ENCODE measurements around the gene KCTD1.
"Not testable (repeated sequence)": the region's sequence is repeated elsewhere in the genome, so short reads cannot be mapped to it uniquely, and the experiment has no call there.

Gene KCTD1

DNA sequence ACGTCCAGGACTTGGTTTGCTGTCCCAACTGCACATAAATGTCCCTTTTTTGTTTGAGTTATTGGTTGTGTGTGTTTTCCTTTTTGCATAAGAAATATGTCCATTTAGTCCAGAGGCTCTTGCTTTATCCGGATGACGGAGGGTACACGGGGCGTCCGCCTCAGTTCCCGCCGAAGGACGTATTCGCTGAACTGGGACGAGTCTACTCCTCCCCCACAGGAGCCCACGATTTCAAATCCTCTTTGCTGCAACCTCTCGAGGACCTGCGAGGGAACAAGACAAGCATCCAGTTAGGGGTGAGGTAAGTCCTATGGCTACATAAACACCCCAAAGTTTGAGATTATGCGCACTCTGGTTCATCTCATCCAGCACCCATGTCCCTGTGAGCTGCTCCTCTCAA, 92.7 kb downstream of the KCTD1 start:
- no peak for DNase-seq

GRCh38 chr18:26454616-26455015, 93.7 kb downstream of the KCTD1 start:
- DNase-seq, result no peak

- no peak for DNase-seq
These were observed 94.2 kb downstream of the KCTD1 start for GRCh38 chr18:26454192-26454591.

- DNase-seq, result no peak
These were observed 94.9 kb downstream of the KCTD1 start for GRCh38 chr18:26453386-26453901.

GRCh38 chr18:26450989-26451682, 97.2 kb downstream of the KCTD1 start:
- DNase-seq, result no peak

DNA sequence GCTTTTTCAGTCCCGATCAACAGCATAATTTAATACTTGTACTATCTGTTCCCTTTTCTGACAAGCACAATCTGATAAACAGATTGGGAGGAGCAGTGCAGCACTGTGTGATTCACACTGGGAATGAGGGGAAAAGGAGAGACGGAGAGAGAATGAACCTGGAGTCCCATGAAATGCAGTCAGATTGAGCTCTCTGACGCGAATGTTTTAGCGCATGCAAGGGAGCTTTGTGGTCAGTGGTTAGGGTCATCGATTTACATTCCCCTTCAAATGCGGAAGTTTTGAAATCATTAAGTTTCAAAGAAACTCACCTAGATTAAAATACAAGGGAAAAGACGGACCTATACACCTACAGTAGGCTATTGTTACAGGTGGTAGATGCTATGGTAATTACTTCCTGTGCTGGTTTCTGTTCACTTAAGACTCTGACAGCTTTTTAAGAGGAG, 99.6 kb downstream of the KCTD1 start:
- DNase-seq, result no peak

DNA sequence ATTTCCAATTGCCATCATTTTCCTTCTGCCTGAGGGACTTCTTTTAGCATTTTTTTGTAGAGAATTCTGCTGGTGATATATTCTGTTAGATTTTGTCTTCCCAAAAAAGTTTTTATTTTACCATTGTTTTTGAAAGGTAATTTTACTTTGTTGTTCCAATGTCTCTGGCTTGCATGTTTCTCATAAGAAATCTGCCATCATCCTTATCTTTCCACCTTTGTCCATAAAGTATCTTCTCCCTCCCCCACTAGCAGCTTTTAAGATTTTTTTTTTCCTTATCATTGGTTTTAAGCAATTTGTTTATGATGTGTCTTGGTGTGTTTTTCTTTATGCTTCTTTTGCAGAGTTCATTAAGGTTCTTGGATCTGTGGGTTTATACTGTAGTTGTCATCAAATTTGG, 104.5 kb downstream of the KCTD1 start:
- DNase-seq, result no peak

DNA sequence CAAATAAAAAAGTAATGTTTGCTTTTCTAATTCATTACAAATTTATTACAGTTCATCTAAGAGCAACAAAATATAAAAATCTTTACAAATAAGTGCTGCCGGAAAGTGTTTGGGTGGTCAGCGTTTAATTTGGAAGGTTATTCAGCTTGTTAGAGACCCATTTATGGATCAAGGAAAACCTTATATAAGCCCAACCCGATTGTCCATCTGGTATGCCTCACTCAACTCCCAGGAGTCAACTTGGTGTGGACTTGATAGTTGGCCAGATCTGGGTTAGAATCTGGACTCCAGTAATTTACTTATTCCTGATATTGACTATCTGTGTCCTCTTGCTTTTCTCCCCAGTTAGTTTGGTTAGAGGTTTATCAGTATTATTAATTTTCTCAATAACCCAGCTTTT, 106.2 kb downstream of the KCTD1 start:
- DNase-seq, result no peak

DNA sequence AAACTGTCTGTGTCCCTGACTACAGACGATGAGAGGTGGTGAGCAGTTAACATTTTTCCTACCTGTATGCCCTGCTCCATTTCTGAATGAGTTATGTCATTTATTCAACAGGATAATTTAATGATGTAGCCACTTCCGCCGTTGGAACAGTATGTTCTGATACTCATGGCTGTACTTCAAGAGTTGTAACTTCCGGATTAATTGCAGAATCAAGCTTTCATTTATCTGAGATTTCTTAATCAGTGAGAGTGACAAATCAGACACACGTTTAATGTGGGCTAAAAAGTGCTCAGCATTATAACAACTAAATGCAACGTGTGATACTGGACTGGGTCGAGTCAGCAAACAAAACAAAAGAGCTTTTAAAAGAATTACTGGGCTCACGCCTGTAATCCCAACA, 107.7 kb downstream of the KCTD1 start:
- no peak for DNase-seq

DNA sequence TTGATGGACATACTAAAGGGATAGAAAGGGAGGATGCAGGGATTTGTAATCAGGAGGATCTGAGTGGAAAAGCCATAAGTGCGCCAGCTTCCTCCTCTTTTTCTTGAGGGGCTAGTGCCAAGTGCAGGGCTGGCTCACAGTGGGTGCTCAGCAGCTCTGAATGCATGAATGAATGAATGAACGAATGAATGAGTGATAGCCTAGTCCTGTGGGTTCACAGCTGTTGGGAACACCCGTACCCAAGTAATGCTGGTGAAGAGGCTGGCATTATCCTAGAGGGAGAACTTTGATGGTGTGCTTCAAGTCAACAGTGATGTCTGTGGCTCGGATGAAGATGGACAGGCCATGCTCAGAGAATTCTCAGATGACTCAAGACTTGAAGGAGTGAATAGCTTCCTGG, 108.8 kb downstream of the KCTD1 start:
- no peak for DNase-seq

DNA sequence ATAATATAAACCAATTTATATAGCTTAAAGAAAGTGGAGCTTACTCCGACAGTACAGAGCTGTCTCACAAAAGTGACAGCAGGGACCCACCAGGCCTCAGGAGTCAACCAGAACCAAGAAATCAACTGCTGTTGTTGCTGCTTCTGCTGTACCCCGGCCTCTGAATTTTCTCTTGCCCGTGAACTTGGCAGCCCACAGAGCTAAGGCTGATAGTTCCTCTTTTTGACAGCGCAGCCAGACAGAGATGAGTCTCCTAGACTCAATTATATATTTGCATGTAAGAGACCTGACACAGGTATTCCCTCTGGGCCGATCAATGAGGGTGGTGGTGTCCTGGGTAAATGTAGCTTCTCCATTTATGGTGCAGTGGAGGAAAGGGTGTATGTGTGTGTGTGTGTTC, 109.4 kb downstream of the KCTD1 start:
- DNase-seq, result peak in 1 of 2 donors; percentile 3

DNA sequence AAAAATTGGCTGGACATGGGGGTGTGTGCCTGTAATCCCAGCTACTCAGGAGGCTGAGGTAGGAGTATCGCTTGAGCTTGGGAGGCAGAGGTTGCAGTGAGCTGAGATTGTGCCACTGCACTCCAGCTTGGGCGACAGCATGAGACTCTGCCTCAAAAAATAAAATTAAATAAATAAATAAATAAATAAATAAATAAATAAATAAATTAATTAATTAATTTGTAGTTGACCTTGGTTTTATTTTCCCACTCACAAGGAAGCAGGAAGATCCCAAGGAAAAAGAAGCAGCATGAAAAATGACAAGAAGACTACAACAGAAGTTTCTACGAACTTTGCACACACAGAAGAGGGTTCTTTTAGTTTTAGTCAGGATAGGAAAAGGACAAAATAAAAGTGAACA, 110.7 kb downstream of the KCTD1 start:
- DNase-seq, result not testable (repeated sequence)

DNA sequence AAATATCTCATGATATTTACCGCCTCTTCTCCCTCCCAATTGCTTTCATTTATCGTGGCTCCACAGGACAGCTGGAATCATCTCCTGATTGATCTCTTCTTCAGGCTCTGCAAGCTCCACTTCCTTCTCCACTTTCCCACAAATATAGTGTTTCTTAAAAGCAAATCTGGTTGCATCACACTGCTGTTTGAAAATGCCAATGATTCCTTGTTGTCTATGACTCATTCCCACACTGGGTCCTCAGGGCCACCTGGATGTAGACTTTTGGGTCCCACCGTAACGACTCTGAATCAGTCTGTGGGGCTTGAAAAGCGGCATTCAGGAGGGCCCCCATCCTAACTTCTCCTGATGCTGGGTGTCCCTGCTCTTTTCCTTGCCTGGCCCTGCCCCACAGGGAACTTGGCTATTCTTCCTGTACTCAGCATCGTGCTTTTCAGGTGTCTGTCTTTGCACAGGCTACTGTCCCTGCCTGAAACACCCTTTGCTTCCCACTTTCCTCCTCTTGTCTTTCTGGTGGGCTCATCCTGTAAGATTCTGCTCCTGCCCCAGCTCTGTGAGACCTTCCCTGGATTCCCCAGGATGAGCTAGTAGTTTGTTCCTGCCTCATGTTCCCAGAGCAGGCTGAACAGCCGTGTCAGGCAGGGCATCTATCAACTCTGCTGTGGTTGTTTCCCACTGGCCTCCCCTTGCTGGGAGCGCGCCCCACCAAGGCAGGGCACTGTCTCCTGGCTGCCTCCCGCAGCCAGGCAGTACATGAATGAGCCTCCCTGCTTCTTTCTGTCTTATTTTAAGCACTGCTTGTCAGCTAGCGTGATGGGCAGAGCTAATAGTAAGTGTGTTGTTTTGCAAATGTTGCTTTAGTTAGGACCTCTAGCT, 111.9 kb downstream of the KCTD1 start:
- no peak for DNase-seq

- DNase-seq, result no peak
These were observed 112.8 kb downstream of the KCTD1 start for GRCh38 chr18:26435415-26436095.

DNA sequence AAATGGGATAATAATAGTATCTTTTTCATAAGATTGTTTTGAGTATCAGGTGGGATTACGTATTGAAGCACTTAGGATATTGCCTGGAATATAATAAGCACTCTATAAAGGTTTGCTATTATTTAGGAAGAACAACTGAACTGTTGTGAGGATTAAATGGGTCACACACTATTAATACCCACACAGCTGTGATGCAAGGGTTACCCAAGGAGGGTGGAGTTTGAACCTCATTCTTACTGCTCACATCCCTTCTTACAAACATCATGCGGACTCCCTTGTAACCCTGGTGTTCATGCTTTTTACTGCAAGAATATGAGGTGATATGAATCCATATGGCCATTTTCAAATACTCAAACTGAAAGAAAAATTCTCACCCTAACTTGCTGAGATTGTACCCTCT, 113.5 kb downstream of the KCTD1 start:
- no peak for DNase-seq

DNA sequence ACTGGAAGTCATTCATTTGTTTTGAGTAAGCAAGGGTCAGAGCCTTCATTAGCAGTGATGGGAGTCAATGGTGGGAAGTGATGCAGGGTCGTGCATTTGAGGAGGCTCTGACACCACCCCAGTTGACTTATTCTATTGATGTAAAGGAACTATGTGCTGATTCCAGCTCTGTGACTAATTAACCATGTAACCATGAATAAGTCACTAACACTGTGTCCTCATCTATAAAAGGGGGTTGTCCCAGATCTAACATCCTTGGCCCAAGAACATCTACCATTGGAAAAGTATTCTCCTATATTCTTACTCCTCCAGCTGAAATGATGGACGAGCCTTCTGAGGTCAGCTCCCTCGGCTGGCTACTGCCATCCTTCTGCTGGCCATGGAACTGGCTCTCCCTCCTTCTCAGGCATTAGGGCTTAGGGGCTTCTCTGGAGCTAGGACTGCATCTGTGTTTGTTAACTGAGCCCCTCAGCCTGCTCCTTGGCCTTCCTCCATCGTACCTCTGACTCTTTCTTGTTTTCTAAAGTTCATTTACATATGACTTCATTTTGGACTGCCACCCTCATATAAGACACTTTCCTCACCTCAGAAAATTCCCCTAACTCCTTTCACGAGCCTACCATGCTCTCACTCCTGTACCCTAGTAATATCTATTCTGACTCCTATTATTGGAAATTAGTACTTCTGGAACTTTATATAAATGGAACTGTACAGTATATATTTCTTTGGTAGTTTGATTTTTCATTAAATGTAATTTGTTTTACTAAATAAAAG, 115.5 kb downstream of the KCTD1 start:
- DNase-seq, result no peak

DNA sequence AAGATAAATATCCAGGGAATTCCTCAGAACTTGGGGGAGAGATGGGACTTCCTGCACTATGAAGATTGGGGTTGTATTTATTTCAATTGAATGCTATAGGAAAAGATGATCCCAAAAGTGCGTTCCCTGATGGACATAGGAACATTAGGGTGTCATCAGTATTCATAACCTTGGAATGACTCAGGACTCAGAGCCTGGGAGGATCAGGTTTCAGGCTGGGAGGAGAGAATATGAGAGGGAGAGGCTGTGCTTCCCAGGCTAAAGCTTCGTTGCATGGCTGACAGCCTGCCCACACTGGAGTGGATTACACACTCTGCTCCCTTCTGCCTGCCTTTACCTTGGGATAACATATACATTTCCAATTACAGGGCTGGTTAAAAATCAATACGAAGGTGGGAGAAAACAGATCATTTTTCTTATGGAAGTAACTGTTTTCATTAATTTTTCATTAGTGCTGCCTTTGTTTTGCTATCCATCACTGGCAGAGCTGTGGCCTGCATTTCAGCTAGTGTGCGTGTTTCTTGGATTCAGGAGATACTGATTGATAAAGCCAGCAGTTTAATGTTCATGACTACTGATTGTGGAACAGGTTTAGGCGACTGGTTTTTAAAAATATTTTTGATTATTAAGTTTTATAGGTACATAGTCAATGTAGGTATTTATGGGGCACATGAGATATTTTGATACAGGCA, 118.7 kb downstream of the KCTD1 start:
- no peak for DNase-seq

DNA sequence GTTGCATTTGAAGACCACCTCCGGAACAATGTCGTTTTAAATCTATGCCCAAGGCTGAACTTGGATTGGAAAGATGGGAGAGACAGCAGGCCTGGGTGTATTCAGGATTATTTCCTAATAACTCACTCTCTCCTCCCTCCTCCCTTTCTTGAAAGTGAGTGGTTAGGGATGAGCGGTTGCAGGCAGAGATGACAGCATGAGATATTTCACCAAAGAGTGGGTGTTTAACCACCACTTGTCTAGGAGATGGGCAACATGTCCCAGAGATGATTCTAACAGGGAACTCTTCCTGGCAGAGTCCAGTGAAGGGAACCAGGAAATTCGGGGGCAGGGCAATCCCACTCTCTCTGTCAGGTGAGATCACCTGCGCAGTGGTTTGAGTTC, 123.2 kb downstream of the KCTD1 start:
- no peak for DNase-seq

DNA sequence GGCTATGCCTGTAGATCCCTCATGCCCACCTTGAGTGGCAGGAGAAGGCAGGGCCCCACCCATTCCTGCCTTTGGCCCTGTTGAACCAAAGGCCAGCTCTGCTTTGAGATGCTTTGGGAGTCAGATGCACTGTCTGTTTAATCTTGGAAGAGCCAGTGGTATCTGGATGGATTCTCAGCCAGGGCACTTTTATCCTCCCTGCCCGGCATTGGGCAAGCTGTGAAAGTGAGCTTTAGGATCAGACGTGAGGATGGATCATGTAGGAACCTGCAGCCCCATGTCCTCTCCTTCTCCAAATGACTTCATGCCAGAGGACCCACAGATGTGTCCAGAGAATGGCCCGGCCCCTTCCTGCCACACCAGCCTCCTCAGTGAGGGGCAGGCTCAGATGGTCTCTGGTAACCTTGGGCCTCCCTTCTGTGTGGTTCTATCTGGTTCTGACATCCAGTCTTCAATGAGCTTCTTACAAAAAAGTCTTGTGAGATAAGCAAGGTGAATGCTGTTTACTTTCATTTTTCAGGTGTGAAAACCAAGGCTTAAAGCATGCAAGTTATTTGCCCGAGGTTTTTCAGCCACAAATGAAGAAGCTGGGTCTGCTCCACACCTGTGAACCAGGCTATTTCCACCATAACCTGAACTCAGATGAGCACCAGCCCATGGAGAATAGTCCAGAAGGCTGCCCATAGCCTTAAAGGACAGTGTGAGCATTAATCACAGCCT, 123.8 kb downstream of the KCTD1 start:
- DNase-seq, result no peak

- DNase-seq, result no peak
These were observed 125.7 kb downstream of the KCTD1 start for GRCh38 chr18:26422472-26423162.

DNA sequence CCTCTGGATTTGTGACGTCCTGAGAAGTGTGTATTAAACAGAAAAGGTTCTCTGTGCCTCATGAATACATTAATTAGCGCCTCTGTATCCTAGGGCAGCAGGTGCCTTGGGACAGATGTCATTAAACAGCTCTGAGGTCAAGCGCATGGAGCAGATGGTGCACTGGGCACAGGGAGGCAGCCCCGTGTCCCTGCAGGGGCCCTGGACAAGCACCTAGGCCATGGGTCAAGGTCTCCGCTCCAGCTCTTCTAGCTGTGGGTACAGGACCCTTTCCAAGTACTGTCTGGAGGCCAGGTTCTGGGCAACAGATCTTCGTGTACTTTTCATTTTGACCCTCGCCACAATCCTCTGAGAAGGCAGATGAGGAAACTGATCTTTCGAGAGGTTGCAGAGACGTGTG, 126.4 kb downstream of the KCTD1 start:
- no peak for DNase-seq
